Measurements from ENCODE around the gene DRC7. TPM values are rescaled to one million over a fixed set of nuclear protein-coding genes. Genes with fewer than 3 reads are reported as not detected.

The DRC7 gene
- total RNA-seq, 1 donor, result not detected

GRCh38 chr16:57734925-57735754, 40.5 kb downstream of the DRC7 start:
- peak overlapping the region; percentile 95 for H3K4me3 ChIP-seq (ENCODE audit: low read depth, low read length)
- no peak for TF ChIP-seq CTCF (IDR thresholded peaks at IDR 0.05; ENCODE audit: insufficient read depth, low read depth, low read length)
- peak; percentile 100 for DNase-seq (ENCODE audit: low read depth)

DNA sequence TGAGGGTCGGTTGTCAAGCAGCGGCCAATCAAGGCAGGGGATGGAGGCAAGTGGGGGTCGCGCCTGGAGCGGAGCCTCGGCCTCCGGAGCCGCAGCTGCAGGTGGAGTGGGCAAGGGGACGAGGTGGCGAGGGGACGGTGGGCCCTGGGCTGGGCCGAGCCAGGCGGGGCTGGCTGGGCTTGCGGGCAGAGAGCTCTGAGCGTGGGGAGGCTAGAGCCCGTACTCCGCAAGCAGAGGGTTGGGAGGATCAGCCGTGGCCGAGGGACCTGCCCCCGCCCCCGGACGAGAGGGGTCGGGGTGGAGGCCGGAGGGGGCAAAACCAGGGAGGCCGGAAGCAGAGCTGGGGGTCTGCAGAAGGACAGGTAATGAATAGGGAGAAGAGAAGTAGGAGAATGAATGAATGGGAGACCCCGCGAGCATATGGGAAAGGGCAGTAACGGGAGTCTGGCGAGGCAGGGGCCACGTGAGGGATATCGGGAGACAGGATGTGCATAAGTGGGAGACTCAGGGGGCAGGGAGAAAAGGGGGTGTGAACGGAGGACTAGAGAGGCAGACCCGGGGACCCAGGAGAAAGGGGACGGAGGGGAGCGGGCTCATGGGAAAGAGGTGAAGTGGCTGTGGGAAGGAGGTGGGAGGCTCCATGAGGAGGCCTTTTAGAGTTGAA, 41.3 kb downstream of the DRC7 start, which contains the start of gene KATNB1:
KATNB1 (plus strand) TSS at position 16 of the 664 bp plus-strand sequence. CDS start 1,474 bp downstream, outside the sequence.
- peak within 1 kb of the TSS; percentile 95 for H3K4me3 ChIP-seq (ENCODE audit: low read depth, low read length)
- peak; percentile 23 for DNase-seq (ENCODE audit: low read depth)
- no peak for TF ChIP-seq CTCF (IDR thresholded peaks at IDR 0.05; ENCODE audit: insufficient read depth, low read depth, low read length)

DNA sequence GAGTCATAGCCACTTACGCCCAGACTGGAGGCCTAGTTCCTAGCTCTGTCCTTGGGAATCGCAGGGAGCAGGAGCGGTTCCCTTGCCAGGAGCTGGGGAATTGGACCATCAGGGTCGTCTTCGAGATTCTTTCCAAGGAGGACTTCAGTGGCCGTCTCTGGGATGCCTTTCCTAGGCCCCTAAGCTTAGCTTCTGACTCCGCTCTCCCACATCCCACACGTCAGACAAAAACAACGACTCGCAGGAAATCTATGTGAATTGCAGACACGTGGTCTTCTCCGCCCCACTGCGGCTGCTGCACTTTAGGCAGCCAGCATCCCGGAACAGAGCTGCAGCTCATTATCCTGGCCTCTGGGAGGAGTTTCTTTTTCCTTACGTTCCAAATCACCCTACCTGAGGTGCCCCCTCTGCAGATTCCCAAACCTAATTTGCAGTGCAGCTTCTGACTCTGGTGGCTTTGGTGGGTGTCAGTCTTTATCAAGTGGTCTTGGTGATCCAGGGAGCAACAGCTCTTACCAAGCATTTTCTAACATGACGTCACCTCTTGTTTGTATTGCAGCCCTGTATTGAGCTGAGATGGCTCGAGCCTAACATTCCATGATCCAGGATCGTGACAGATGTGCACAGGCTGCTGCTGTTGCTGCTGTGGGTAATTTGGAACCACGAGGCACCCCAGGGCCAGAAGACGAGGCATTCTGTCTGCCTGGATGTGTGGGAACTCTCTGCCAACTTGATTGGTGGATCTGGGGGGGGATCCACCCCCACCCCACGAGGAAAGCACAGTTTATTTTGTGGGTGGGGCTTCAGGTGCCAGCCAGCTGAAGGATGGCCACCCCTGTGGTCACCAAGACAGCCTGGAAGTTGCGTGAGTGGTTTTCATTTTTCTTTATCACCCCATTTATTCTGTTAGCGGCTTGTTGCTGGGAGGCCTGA, 42.1 kb downstream of the DRC7 start:
- peak; percentile 78 for DNase-seq (ENCODE audit: low read depth)
- TF ChIP-seq CTCF (IDR thresholded peaks at IDR 0.05; ENCODE audit: insufficient read depth, low read depth, low read length), result peak; percentile 19
- peak overlapping the region; percentile 89 for H3K4me3 ChIP-seq (ENCODE audit: low read depth, low read length)

GRCh38 chr16:57738844-57739243, 44.2 kb downstream of the DRC7 start:
- TF ChIP-seq CTCF (IDR thresholded peaks at IDR 0.05; ENCODE audit: insufficient read depth, low read depth, low read length), result no peak

GRCh38 chr16:57739756-57740422, 45.3 kb downstream of the DRC7 start:
- no peak for DNase-seq (ENCODE audit: low read depth)
- TF ChIP-seq CTCF (IDR thresholded peaks at IDR 0.05; ENCODE audit: insufficient read depth, low read depth, low read length), result no peak
- no peak overlapping the region for H3K4me3 ChIP-seq (ENCODE audit: low read depth, low read length)

More at GRCh38 chr16:57738844-57739243, 44.2 kb downstream of the DRC7 start:
- no peak for DNase-seq (ENCODE audit: low read depth)
- H3K4me3 ChIP-seq (ENCODE audit: low read depth, low read length), result no peak overlapping the region

All from fibroblast of villous mesenchyme (primary cell).